LNCAP (cell line): Measurements from ENCODE around the gene FREM1.

ENCODE experiments used
- TF ChIP-seq, protein P1 (sequence below): fragments of 450-650 bp; IDR thresholded peaks from 2 replicates; pipeline ENCODE4 v1.5.1; 2017; ENCODE audit warnings: mild to moderate bottlenecking

The FREM1 gene

DNA sequence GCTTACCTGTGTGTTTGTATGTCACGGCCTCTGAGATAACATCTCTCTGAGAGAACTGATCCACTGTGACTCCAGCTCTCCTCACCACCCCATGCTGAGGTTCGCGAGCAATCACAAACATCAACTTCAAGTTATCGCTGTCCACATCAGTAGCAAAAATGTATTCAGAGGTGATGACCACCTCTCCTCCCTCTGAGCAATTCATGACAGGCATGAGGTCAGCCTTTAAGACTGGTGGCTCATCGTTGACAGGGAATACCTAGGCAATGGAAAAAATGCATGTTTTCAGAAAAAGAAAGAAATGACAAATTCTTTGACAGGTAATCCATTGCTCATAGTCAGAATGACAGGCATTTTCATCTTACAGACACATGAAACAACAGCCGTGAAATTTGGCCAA, 97.4 kb downstream of the FREM1 start:
- TF ChIP-seq, protein P1, sequence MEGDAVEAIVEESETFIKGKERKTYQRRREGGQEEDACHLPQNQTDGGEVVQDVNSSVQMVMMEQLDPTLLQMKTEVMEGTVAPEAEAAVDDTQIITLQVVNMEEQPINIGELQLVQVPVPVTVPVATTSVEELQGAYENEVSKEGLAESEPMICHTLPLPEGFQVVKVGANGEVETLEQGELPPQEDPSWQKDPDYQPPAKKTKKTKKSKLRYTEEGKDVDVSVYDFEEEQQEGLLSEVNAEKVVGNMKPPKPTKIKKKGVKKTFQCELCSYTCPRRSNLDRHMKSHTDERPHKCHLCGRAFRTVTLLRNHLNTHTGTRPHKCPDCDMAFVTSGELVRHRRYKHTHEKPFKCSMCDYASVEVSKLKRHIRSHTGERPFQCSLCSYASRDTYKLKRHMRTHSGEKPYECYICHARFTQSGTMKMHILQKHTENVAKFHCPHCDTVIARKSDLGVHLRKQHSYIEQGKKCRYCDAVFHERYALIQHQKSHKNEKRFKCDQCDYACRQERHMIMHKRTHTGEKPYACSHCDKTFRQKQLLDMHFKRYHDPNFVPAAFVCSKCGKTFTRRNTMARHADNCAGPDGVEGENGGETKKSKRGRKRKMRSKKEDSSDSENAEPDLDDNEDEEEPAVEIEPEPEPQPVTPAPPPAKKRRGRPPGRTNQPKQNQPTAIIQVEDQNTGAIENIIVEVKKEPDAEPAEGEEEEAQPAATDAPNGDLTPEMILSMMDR, result no peak

- TF ChIP-seq, protein P1, result no peak
Measured at GRCh38 chr9:14811844-14812243, 98.4 kb downstream of the FREM1 start.

GRCh38 chr9:14806941-14807520, 103.2 kb downstream of the FREM1 start:
- TF ChIP-seq, protein P1, result no peak

- TF ChIP-seq, protein P1, result no peak
Measured at GRCh38 chr9:14799030-14799429, 111.2 kb downstream of the FREM1 start.

DNA sequence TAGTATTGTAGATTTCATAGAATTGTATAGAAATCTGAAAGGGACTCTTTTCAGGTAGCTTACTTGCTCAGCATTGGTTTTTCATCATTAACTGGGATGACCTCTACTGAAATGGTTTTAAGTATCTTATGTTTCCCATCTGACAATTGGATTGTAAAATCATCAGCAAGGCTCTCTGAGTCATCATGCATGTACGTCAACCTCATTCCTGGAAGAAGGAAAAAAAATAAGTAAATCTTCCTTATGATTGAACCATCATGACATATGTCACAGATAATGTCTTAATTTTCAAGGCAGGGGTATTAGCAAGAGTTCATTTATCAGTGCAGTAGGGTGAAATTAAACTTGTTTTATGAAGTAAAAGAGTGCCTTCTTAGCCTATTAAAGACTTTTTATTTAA, 112.8 kb downstream of the FREM1 start:
- TF ChIP-seq, protein P1, result no peak

DNA sequence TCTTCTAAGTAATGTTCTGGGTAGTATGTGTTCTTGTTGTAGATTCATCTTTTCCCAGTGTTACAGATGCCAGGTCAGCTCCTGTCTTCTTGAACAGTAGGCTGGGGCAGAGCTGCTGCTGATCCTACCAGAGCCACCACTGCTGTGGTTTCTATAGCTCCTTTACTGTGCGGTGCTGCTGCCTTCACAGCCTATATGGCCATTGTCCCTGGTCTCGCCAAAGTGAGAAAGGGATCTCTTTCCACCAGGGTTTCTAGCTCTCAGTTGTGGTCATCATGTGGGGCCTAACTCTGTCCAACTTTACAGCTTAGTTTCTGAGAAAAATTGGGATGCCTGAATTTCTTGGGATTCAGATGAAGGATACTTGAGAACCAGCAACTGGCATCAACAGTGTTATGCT, 116.8 kb downstream of the FREM1 start:
- TF ChIP-seq, protein P1, result no peak

DNA sequence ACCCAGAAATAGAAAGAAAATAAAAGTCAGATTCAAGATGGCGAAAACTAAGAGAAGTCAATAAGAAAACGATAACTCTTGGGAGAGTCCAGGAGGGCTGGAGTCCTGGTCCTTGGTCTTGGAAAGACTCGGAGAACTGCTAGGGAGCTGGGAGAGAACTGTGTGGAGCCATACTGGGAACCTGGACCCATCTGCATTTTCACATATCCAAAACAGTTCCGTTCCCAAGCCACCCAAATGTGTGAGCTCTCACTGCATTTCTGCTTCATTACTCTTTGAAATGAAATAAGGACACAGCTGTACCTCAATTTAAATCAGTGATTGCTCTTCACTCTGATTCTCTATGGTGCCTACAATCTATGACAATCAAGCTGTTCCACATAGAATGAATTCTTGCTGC, 119.6 kb downstream of the FREM1 start:
- TF ChIP-seq, protein P1, result no peak

DNA sequence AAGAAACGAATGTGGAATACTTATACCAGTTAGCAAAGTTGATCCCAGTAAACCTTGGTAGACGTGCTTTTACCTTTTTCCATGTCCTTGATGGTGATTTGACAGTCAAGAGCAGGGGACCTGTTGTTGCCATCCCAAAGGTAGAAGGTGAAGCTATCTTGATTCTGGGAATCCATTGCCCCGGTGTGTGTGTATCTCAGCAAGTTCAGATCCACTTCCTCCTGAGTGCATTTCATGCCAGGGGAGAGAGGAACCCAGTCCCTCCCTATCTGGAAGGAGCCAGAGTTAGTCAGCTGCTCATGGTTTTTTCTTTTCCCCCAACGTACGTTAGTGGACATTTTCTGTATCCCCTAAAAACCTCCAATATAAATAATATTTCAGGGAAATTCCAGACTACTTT, 121.4 kb downstream of the FREM1 start:
- TF ChIP-seq, protein P1, result no peak
